ENCODE results near the gene ALPI.

Gene ALPI

DNA sequence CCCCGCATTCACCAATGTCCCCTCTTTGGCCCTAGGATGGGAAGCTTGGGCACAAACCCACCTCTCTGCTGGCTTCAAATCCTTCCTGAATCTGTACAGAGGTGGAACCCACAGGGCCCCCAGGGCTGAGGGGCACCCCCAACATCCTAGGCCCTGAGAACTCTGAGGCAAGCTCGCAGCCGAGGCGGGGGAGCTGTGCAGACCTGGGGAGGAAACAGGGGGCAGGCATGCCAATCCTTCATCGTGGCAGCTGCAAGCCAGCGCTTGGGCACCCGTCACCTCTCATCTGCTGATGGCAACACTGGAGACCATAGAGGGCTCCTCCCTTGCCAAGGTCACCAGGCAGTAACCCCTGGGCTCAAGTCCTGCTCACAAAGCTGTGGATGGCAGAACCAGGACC, 20.8 kb downstream of the ALPI start:
- no peak overlapping the region for H3K4me3 ChIP-seq (ENCODE audit: low read depth, low read length)
- in situ Hi-C loops (cut with HindIII; ENCODE audit: low sequenced_read_pairs), result no loop called here
- DNase-seq (ENCODE audit: low read depth, low spot score), result no peak
- TF ChIP-seq, protein P1, sequence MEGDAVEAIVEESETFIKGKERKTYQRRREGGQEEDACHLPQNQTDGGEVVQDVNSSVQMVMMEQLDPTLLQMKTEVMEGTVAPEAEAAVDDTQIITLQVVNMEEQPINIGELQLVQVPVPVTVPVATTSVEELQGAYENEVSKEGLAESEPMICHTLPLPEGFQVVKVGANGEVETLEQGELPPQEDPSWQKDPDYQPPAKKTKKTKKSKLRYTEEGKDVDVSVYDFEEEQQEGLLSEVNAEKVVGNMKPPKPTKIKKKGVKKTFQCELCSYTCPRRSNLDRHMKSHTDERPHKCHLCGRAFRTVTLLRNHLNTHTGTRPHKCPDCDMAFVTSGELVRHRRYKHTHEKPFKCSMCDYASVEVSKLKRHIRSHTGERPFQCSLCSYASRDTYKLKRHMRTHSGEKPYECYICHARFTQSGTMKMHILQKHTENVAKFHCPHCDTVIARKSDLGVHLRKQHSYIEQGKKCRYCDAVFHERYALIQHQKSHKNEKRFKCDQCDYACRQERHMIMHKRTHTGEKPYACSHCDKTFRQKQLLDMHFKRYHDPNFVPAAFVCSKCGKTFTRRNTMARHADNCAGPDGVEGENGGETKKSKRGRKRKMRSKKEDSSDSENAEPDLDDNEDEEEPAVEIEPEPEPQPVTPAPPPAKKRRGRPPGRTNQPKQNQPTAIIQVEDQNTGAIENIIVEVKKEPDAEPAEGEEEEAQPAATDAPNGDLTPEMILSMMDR (IDR thresholded peaks at IDR 0.05; ENCODE audit: low read depth, low read length), result no peak

DNA sequence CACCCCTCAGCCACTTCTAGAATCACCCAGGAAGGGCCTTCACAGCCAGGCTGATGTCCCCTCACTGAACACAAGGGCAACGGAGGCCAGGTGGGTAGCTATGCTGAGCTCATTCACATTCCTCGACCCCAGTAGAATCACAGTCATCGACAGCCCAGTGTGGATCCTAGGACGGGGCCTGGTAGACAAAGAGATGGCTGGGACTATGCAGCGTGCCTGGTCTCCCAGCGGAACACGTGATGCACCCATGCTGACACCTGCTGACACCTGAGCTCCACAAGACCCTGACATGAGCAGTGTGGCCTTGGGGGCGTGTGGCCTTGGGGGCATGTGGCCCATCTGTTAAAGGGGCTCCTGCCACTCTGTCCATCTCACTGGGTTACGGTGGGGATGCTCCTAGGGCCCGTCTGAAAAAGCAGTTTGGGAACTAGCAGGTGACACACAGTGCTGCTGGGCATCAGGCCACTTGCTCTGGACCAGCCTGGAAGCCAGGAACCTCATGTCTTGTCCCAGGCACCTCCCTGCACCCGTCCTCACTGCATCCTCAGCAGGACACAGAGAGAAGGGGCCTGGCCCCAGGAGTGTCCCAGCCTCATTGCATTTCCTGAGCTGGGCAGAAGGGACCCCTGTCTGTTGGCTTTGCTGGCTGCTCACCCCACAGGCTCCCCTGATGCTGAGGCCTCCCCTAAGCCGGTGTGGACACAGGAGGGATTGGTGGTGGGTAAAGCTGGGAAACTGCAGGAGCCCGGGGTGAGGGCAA, 22.0 kb downstream of the ALPI start:
- TF ChIP-seq, protein P1 (IDR thresholded peaks at IDR 0.05; ENCODE audit: low read depth, low read length), result no peak
- DNase-seq (ENCODE audit: low read depth, low spot score), result no peak
- in situ Hi-C loops (cut with HindIII; ENCODE audit: low sequenced_read_pairs), result no loop called here
- H3K4me3 ChIP-seq (ENCODE audit: low read depth, low read length), result no peak overlapping the region

DNA sequence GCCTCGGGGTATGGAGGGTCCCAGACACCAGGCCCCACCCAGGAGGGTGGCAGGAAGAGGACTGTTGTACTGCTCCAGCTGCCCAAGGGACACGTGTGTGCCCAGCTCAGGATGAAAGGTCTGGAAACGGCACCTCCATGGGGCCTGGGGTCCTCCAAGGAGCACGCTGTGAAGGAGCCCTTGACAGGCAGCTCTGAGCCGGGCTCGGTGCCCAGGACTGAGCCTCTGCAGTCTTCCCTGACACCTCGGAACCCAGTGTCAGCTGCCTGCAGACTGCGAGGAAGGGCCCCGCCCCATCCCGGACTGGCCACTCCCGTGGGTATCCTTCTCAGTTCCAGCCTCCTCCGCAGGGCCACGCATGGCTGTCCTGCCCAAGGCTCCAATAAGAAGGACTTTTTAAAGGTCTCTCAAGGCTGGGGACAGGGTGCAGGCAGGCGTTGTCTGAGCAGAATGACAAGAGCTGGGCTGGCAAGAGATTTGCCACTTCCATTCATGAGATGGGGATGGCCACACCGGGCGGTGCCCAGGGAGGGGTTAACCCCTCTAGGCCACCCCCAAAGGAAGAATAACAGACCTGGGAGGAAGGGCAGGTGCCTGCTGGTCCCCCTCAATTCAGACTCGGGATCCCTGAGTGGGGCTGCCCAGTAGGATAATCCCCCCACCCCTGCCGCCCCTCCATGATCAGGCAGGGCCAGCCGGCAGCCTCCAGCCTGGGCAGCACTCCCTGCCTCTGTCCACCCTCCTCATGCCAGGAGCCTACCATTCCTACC, 22.8 kb downstream of the ALPI start:
- in situ Hi-C loops (cut with HindIII; ENCODE audit: low sequenced_read_pairs), result no loop called here
- TF ChIP-seq, protein P1 (IDR thresholded peaks at IDR 0.05; ENCODE audit: low read depth, low read length), result no peak
- H3K4me3 ChIP-seq (ENCODE audit: low read depth, low read length), result no peak overlapping the region
- no peak for DNase-seq (ENCODE audit: low read depth, low spot score)

DNA sequence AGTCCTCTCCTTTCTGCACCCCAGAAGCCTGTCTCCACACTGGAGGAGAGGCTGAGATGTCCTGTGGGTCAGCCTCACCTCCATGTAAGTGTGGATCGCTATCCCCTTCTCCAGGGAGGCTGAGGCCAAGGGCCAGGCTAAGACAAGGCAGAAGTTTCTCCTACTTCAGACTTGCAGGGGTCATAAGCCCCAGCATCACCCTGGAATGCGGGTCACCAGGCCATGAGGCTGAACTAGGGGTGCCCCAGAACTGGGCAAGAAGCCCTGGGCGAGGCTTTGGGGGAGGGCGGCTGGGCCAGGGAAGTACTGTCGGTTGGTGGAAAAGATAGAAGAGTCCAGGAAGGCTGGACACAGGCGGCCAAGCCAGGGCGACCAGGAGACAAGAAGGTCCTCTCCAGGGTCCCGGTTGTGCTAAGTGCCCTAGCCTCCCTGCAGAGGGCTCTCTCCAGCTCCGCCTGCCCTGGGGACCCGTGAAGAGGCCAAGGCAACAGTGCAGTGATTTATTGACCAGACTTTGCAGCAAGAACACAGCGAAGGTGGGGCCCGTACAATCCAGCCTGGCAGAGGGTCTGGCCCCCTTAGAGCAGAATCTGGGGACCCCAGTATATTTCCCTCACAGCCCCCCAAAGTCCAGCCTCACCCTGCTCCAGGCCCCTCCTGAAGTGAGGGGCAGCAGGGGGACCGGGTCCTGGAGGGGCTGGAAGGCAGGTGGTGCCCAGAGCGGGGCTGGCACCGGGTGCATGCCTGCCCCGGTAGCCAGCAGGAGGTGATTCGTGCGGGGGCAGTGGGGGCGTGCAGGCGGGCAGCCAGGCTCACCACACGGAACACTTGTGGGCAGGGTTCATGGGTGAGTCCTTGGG, 23.6 kb downstream of the ALPI start:
- H3K4me3 ChIP-seq (ENCODE audit: low read depth, low read length), result no peak overlapping the region
- TF ChIP-seq, protein P1 (IDR thresholded peaks at IDR 0.05; ENCODE audit: low read depth, low read length), result no peak
- in situ Hi-C loops (cut with HindIII; ENCODE audit: low sequenced_read_pairs), result no loop called here
- DNase-seq (ENCODE audit: low read depth, low spot score), result no peak

DNA sequence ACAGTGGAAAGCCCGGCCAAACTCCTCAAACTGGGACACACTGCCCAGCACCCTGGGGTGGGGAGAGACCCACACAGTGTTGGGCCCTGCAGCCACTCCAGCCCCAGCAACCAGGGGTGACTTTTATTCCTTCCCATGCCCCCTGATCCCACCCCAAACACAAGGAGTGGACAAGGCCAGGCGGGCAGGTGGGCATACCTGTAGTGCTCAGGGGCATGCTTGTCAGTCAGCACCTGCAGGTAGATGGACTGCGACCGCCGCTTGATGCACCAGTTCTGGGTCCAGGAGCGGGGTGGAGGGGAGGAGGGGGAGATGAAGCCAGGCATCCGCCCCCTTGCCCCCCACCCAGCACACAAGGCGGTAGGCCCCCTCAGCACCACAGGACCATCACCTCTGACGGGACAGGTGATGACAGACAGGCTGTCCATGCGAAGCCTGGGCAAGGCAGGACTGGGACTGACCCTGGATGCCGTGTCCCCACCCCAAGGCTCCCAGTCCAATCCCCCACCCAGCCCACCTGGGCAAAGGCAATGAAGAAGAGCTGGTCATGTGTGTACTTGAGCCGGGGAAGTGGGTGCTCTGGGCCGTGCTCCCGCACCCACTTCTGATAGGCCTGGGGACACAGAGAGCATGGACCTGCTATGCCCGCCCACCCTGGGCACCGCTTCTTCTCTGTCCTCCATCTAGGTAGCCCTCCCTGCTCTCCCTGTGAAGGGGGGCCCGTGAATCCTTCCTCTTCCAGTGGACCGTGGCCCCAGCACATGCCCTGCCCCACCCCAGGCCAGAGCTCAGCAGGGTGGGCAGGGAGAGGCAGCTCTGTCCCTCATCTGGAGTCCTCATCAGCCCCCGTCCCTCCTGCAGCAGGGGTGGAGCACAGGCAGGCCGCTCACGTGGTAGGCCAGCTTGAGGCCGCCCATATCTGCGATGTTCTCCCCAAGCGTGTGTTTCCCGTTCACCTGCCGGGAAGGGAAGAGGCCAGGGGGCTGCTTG, 24.5 kb downstream of the ALPI start:
- DNase-seq (ENCODE audit: low read depth, low spot score), result no peak
- in situ Hi-C loops (cut with HindIII; ENCODE audit: low sequenced_read_pairs), result no loop called here
- TF ChIP-seq, protein P1 (IDR thresholded peaks at IDR 0.05; ENCODE audit: low read depth, low read length), result no peak
- H3K4me3 ChIP-seq (ENCODE audit: low read depth, low read length), result no peak overlapping the region
